Measurements from ENCODE around the gene APRT.
A peak's percentile ranks its signal among the peaks of the same experiment; 100 is the strongest.

The APRT gene

DNA sequence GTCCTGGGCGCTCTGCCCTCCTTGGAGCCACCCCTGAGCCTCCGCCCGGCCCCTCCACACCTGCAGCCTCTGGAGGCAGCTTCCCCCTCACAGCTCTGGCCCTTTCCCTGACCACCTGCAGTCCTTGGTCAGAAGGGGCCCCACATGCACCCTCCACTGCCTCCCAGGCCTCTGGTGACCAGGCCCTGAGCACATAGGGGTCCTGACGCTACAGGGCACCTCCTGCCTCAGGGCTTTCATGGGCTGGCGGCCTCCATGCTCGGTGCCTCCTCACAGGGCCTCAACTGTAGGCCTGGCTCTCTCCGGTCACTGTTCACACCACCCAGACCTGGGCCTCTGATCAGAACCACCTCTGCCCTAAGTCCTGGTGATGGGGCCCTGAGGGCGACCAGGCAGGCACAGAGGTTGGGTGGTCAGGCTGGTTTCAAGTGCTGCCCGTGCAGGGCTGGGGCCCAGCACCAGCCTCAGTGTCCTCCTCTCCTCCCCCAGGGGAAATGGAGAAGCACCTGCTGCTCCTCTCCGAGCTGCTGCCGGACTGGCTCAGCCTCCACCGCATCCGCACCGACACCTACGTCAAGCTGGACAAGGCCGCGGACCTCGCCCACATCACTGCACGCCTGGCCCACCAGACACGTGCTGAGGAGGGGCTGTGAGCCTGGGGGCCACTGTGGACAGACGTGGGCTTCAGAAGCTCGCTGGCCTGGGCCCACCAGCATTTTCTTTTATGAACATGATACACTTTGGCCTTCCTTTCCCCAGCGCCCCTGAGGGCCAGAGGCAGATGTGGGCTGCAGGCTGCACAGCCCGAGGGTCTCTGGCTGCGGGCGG lies 3.9 kb downstream of the APRT start:
- DNase-seq (ENCODE audit: low read depth) = no peak
- no peak for TF ChIP-seq CTCF (IDR thresholded peaks at IDR 0.05; ENCODE audit: insufficient read depth, low read depth, low read length, missing control alignments)
- H3K4me3 ChIP-seq (ENCODE audit: low read depth, low read length) = no peak overlapping the region

- DNase-seq (ENCODE audit: low read depth) = no peak
- no peak overlapping the region for H3K4me3 ChIP-seq (ENCODE audit: low read depth, low read length)
- no peak for TF ChIP-seq CTCF (IDR thresholded peaks at IDR 0.05; ENCODE audit: insufficient read depth, low read depth, low read length, missing control alignments)
Measured at GRCh38 chr16:88807142-88807625, 4.5 kb downstream of the APRT start.

DNA sequence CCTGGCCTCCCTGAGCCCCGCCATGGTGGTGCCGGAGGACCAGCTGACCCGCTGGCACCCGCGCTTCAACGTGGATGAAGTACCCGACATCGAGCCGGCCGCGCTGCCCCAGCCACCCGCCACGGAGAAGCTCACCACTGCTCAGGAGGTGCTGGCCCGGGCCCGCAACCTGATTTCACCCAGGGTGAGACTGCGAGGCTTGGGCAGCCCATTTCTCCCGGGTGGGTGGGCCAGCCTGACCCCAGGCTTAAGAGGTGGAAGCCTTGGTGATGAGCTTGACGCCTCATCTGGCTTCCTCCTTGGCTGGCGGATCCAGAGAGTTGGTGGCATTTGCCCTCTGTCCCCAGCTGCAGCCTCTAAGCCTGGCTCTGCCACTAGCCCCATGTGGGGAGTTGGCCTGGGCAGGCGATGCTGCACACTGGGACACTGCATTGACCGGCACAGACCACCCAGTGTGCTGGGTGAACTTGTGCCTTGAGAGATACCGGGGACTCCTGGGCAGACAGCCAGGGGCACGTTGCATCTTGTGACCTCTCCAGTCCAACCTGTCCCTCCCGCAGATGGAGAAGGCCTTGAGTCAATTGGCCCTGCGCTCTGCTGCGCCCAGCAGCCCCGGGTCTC lies 5.1 kb downstream of the APRT start:
- no peak overlapping the region for H3K4me3 ChIP-seq (ENCODE audit: low read depth, low read length)
- DNase-seq (ENCODE audit: low read depth) = no peak
- TF ChIP-seq CTCF (IDR thresholded peaks at IDR 0.05; ENCODE audit: insufficient read depth, low read depth, low read length, missing control alignments) = no peak

DNA sequence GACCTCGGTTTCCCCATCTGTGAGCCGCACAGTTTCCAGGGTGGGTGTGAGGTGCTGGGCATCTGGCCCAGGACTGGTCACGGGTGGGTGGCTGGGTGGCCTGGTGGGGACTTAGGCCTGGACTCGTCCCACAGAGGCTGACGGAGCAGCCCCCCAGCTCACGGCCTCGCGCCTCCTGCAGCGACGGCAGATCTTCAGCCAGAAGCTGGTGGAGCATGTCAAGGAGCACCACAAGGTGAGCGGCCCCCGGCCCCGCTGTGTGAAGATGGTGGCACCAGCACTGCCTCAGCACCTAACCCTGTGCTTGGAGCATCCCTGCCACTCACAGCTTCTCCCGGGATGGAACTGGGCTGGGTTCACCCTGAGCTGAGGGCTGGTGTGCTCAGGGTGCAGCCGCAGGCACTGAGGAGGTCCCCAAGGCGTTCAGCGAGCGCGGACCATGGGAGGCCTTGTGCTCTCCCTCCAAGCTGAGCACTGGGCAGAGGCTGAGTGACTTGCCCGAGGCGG lies 5.8 kb downstream of the APRT start:
- DNase-seq (ENCODE audit: low read depth) = no peak
- no peak for TF ChIP-seq CTCF (IDR thresholded peaks at IDR 0.05; ENCODE audit: insufficient read depth, low read depth, low read length, missing control alignments)
- no peak overlapping the region for H3K4me3 ChIP-seq (ENCODE audit: low read depth, low read length)

DNA sequence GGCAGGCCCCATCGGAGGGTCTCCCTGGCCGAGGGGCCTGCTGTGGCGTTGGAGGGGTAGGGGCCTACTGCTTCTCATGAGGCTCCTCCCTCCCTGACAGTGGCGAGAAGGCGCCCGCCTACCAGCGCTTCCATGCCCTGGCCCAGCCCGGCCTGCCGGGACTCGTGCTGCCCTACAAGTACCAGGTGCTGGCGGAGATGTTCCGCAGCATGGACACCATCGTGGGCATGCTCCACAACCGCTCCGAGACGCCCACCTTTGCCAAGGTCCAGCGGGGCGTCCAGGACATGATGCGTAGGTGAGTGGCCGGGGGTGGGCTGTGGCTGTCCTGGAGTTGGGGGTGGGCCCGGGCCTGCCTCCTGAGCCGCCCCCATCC lies 6.4 kb downstream of the APRT start:
- no peak for TF ChIP-seq CTCF (IDR thresholded peaks at IDR 0.05; ENCODE audit: insufficient read depth, low read depth, low read length, missing control alignments)
- H3K4me3 ChIP-seq (ENCODE audit: low read depth, low read length) = peak overlapping the region; percentile 64

DNA sequence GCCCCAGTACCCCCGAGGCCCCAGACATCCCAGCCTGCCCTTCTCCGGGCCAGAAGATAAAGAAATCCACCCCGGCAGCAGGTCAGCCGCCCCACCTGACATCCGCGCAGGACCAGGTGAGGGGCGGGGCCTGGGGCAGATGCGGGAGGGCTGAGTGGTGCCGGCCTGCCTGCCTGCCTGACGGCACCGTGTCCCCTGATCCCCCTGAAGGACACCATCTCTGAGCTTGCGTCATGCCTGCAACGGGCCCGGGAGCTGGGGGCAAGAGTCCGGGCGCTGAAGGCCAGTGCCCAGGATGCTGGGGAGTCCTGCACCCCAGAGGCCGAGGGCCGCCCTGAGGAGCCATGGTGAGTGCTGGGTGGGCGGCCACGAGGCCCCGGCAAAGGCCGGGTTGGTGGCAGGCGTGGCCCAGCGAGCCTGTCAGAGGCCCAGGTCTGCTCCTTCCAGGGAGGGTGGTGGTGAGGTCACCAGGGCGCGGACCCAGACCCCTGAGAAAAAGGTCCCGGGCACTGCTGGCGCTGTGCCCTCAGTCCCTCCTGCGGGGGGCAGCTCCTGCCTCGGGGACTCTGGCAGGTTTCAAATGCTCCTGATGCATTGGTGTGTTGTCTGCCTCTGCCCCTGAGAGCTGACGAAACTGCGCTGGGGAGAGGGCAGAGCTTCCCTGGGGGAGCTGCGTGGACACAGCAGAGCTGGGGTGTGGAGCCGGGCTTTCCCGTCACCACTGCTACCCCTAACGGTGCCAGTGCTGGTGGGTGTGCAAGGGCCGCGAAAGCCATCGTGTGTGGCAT lies 7.0 kb downstream of the APRT start:
- DNase-seq (ENCODE audit: low read depth) = peak; percentile 65
- H3K4me3 ChIP-seq (ENCODE audit: low read depth, low read length) = peak overlapping the region; percentile 64
- TF ChIP-seq CTCF (IDR thresholded peaks at IDR 0.05; ENCODE audit: insufficient read depth, low read depth, low read length, missing control alignments) = no peak

More for the DNA sequence above, 6.4 kb downstream of the APRT start:
- DNase-seq (ENCODE audit: low read depth) = no peak

Measured in GM12865 (cell line).